C4-2B (cell line): ENCODE results near the gene ZNF175.

ENCODE experiments used
- CTCF ChIP-seq: fragments of 450-650 bp; conservative IDR thresholded peaks from 2 replicates; pipeline ENCODE4 v1.5.1; 2017; ENCODE audit warnings: mild to moderate bottlenecking
- ZFX ChIP-seq: fragments of 450-650 bp; IDR thresholded peaks from 2 replicates; pipeline ENCODE4 v1.6.1; 2017

GRCh38 chr19:51525651-51526050, 45.4 kb upstream of the ZNF175 start:
- TF ChIP-seq CTCF (no peak), ZFX (no peak)
